ENCODE measurements around the gene NEURL3.
"Not testable (repeated sequence)": the region's sequence is repeated elsewhere in the genome, so short reads cannot be mapped to it uniquely, and the experiment has no call there.

Gene NEURL3

DNA sequence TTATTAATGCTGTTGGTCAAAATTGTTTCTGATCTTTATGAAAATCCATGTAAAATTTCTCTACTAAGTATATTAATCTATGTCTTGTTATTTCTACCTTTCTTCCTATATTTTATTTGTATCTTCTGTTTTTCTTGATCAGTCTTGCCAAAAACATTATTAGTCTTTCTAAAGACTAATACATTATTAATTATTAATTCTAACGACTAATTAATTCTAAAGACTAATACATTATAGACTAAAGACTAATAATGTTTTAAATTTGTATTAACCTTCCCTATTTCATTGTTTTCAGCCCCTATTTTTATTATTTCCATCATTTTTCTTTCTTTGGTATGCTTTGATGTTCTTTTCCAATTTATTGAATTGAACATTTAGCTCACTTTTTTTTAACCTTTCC lies 27.7 kb downstream of the NEURL3 start:
- DNase-seq, result no peak

DNA sequence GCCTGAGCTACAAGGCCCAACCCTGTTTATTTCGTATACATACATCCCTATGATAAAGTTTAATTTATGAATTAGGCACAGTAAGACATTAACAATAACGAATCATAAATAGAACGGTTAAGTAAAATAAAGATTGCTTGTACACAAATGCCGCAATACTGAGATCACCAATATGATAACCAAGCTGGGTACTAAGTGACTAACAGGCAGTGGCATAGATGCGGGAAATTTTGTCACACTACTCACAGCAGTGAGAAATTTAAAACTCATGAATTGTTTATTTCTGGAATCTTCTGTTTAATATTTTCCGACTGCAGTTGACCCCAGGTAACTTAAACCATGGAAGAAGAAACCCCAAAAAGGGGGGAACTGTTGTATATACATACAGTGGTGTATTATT lies 33.4 kb downstream of the NEURL3 start:
- no peak for DNase-seq

DNA sequence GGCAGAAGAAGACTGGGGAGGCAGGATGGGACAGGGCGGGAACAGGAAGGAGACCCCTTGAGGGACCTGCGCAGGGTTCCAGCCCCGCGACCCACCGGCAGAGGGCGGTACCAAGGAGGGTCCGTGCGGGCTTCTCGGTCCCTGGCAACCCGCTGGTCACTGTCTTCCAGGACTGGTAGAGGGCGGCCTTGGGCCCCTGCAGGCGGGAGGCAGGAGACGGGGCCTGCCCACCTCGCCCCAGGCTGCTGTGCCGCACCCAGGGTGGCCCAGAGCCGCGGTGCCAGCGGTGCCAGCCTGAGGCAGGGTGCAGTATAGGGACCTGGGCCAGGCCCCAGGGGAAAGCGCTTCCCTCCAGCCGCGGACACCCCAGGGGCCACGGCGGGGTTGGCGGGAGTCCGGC lies 34.5 kb downstream of the NEURL3 start:
- no peak for DNase-seq

DNA sequence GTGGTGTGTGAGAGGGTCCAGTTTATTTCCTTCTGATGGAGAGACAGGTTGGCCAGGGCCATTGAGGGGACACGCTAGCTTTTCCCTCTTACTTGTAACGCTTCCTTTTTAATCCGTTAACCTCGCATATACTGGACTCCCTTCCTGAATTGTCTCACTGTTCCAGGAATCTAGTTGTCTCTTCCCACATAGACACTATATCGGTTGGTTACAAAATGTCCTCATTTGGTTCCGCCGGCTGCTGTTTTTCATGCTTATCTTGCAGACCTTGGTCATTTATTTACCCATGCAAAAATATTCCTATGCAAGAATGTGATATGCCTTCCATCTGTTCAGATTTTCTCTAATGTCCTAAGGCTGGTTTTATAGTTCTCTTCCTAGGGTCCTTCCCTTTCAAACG lies 35.0 kb downstream of the NEURL3 start:
- DNase-seq, result no peak

DNA sequence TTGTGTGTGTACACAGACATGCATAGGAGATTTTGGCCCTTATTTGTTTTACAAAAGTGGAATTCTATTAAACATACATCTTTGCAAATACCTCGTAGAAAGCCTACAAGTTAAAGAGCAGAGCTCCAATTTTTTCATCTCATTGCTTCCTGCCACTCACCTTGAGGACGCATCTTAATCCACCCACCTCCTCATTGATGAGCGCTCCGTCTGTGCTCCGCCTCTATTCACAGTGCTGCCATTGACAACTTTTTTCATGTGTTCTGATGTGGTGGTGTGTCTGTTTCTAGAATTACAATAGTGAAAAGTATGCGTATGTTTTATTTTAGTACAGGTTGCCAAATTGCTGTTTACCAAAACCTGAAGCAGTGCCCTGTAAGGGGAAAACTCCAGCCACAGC lies 36.3 kb downstream of the NEURL3 start:
- no peak for DNase-seq

DNA sequence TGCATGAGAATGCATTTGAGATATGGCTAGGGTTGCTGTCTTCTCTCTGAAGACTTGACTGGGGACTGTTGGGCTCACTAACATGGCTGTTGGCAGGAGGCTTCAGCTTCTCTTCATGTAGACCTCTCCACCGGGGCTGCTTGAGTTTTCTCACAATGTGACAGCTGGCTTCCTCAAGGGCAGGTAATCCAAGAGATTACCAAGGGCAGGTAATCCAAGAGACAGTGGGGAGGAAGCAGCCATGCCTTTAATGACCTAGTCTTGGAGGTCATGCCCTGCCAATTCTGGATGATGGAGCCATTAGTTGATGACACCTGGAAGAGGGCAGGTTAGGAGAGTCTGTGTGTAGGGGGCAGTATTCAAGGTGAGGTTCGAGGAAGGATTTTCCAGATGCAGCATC lies 40.5 kb downstream of the NEURL3 start:
- no peak for DNase-seq

DNA sequence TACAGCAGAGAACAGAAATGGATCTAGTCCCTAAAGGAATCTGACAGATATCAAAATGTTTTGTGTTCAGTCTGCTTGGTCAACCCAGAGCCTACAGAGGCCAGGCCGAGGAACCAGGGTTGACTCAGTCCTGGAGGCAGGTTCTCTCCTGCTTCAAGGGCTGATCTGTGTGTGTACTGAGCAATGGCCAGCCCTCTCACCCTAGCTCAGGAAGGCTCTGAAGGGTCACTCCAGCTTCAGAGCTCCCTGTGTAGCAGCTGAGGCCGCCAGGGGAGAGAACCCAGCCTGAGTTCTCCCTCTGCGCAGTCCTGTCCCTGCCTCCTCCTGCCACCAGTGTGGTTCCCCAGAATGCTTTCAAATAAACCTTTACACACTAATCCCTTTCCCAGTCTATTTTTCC lies 41.1 kb downstream of the NEURL3 start:
- no peak for DNase-seq

DNA sequence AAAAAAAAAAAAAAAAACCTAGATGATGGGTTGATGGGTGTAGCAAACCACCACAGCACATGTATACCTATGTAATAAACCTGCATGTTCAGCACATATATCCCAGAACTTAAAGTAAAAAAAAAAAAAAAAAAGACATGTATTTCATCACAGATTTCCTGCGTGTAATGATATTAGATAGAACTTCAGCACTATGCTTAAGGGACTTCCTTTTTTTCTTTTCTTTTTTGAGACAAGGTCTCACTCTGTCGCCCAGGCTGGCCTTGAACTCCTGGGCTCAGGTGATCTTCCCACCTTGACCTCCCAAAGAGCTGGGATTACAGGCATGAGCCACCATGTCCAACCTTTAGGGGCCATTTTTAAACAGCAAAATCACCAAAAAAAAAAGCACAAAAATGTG lies 42.0 kb downstream of the NEURL3 start:
- DNase-seq, result no peak

DNA sequence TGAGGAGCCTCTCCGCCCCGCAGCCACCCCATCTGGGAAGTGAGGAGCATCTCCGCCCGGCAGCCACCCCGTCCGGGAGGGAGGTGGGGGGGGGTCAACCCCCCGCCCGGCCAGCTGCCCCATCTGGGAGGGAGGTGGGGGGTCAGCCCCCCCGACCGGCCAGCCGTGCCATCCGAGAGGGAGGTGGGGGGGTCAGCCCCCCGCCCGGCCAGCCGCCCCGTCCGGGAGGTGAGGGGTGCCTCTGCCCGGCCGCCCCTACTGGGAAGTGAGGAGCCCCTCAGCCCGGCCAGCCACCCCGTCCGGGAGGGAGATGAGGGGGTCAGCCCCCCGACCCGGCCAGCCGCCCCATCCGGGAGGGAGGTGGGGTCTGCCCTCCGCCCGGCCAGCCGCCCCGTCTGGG lies 43.5 kb downstream of the NEURL3 start:
- not testable (repeated sequence) for DNase-seq

DNA sequence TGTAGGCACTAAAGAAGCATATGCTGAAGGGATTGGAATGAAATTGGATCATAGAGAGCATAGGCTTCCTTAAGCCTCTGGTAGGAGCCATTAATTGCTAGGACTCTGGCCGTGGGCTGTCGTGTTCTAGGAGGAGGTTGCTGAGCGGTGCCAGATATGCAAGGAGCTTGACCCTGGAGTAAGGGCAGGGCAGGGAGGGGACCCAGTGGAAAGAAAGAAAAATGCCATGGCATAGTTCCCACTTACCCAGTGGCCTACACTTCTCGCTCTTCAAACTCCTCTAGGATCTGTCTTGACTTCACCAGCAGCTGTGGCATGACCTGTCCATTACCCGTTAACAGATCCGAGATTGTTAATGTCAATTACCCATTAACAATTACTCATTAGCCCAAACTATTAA lies 53.1 kb downstream of the NEURL3 start:
- no peak for DNase-seq

DNA sequence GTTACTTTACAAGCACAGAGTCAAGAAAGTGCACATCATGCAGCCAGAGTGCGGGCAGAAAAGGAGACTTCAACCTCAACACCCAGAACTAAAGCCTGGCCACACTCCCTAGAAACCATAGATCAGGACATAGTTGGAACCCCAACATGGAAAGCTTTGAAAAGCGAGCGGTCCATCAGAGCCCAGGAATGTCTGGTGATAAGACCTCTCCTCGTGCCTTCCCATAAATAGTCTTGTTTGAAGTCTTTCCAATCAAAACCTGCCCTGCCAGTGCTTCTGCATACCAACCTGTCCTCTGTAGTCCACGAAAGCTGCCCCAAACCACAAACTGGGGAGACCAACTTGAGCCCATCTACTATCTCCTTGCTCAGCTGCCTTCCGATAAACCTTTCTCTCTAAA lies 55.5 kb downstream of the NEURL3 start:
- DNase-seq, result no peak

DNA sequence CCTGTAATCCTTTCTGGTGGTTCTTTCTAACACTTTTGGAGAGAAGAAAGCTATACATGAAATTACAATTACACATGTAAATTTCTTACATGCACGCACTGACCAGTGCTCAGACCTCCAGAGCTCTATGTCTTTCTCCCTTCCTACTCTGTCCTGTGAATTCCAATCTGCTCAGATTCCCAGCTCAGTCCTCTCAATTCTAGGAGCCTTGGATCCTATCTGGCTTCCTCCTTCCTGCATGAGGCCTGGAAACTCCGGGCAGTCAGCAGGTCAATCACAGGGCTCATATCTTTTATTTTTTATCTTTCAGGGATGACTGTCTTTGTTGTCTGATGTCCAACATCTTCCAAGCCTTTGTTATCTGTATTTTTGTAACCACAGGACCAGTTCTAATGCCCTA lies 56.0 kb downstream of the NEURL3 start:
- no peak for DNase-seq

DNA sequence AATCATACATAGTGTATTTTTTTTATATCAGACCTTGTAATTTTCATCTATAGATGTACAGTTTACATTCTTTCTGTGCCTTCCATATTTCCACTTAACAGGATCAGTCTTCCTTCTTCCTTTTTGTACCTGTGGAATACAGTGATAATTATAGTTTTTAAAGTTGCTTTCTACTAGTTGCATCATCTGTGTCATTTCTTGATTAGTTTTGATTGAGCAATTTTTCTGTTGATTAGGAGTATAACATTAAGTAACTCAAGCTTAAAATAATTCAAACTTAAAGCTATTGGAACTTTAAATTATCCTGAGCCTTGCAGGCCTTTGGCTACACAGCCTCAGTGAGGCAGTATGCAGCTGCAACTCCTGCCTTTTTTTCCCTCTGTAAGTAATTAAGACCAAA lies 57.4 kb downstream of the NEURL3 start:
- DNase-seq, result no peak
